PC-3 (cell line): ENCODE results near the gene KANK2. TPM values are rescaled to one million over a fixed set of nuclear protein-coding genes. Genes with fewer than 3 reads are reported as not detected.

Experiments
- ATAC-seq: fragments of 200-7000 bp; cut with Tn5 transposase; 2 replicates; pipeline ENCODE4 v1.9.1; 2020; ENCODE audit warnings: mild to moderate bottlenecking, moderate library complexity
- BruUV-seq: library from RNA; stranded (reverse); fragments of 400-500 nt; replicated peaks from 2 replicates; lab custom pipeline; 2021; lab: Mats Ljungman, UMichigan
- CTCF ChIA-PET: fragments of 300-600 bp; sonication (Branson Sonifier 250); formaldehyde crosslinking; loops from one replicate; lab custom pipeline; 2022; ENCODE audit warnings: antibody characterized with exemption; lab: Charles Lee
- POLR2A ChIA-PET: fragments of 300-600 bp; sonication (Branson Sonifier 250); formaldehyde crosslinking; loops from one replicate; lab custom pipeline; 2022; ENCODE audit warnings: antibody characterized with exemption; ENCODE audit not compliant: unreplicated experiment; lab: Charles Lee
- DNase-seq: peaks from one replicate; pipeline ENCODE4 v3.0.0-alpha.2; 2015
- H2AFZ ChIP-seq: fragments of 300-600 bp; sonication (generic); 2 replicates; pipeline ENCODE4 v1.6.0; 2016; ENCODE audit warnings: antibody characterized with exemption, low read length
- H3F3A ChIP-seq: fragments of 300-600 bp; sonication (generic); one replicate; pipeline ENCODE4 v1.6.0; 2017; ENCODE audit warnings: antibody characterized with exemption, low read length, control low read depth, mild to moderate bottlenecking; ENCODE audit not compliant: unreplicated experiment
- H3K27ac ChIP-seq: fragments of 300-600 bp; sonication (generic); 2 replicates; pipeline ENCODE4 v1.5.1; 2016; ENCODE audit warnings: mild to moderate bottlenecking, low read length
- H3K27me3 ChIP-seq: fragments of 300-600 bp; sonication (generic); 2 replicates; pipeline ENCODE4 v1.6.1; 2016; ENCODE audit warnings: low read length, mixed read lengths
- H3K36me3 ChIP-seq: fragments of 300-600 bp; sonication (generic); 2 replicates; pipeline ENCODE4 v1.6.1; 2016; ENCODE audit warnings: low read depth, mixed run types, low read length, mixed read lengths
- H3K4me1 ChIP-seq: fragments of 300-600 bp; sonication (generic); 2 replicates; pipeline ENCODE4 v1.5.1; 2016; ENCODE audit warnings: low read length; ENCODE audit not compliant: insufficient read depth
- H3K4me2 ChIP-seq: fragments of 300-600 bp; sonication (generic); 2 replicates; pipeline ENCODE4 v1.6.0; 2016; ENCODE audit warnings: low read length
- H3K4me3 ChIP-seq: fragments of 300-600 bp; sonication (generic); 2 replicates; pipeline ENCODE4 v1.5.1; 2016; ENCODE audit warnings: mild to moderate bottlenecking, low read length, mixed read lengths
- H3K79me2 ChIP-seq: fragments of 300-600 bp; sonication (generic); 2 replicates; pipeline ENCODE4 v1.6.1; 2017; ENCODE audit warnings: low read length, mixed read lengths
- H3K9ac ChIP-seq: fragments of 300-600 bp; sonication (generic); 2 replicates; pipeline ENCODE4 v1.6.0; 2016; ENCODE audit warnings: mild to moderate bottlenecking, low read length
- H3K9me2 ChIP-seq: fragments of 300-600 bp; sonication (generic); replicated peaks from 2 replicates; pipeline ENCODE4 v1.6.1; 2016; ENCODE audit warnings: mixed run types, low read length, mixed read lengths
- H3K9me3 ChIP-seq: fragments of 300-600 bp; sonication (generic); 2 replicates; pipeline ENCODE4 v1.6.1; 2016; ENCODE audit warnings: low read length, mixed read lengths
- H4K20me1 ChIP-seq: fragments of 300-600 bp; sonication (generic); 2 replicates; pipeline ENCODE4 v1.6.1; 2016; ENCODE audit warnings: low read length, mixed read lengths
- EZH2 ChIP-seq: fragments of 300-600 bp; sonication (generic); IDR thresholded peaks from one replicate; pipeline ENCODE4 v1.6.1; 2017; ENCODE audit warnings: antibody characterized with exemption, mild to moderate bottlenecking, low read length; ENCODE audit not compliant: unreplicated experiment
- EZH2phosphoT487 ChIP-seq: fragments of 300-600 bp; sonication (generic); IDR thresholded peaks from 2 replicates; pipeline ENCODE4 v1.6.1; 2018; ENCODE audit warnings: mild to moderate bottlenecking, antibody characterized with exemption, low read length, borderline replicate concordance
- intact Hi-C: fragments of 100-400 bp; cut with micrococcal nuclease; formaldehyde crosslinking; loops from 2 replicates; pipeline ENCODE4 v1.9.0; 2023
- total RNA-seq: library from RNA; depleted of rRNA; stranded (reverse); fragments of >200 nt; gene quantifications from 2 replicates; pipeline ENCODE4 v1.2.3, GENCODE V29; 2014
- TF ChIP-seq, protein P1 (sequence below): fragments of 300-600 bp; sonication (generic); conservative IDR thresholded peaks from 2 replicates; pipeline ENCODE4 v1.5.1; 2017; ENCODE audit warnings: antibody characterized with exemption, low read depth, mild to moderate bottlenecking, low read length

KANK2 gene
- total RNA-seq, 1 experiment from 2014 or later: 98.4 TPM

DNA sequence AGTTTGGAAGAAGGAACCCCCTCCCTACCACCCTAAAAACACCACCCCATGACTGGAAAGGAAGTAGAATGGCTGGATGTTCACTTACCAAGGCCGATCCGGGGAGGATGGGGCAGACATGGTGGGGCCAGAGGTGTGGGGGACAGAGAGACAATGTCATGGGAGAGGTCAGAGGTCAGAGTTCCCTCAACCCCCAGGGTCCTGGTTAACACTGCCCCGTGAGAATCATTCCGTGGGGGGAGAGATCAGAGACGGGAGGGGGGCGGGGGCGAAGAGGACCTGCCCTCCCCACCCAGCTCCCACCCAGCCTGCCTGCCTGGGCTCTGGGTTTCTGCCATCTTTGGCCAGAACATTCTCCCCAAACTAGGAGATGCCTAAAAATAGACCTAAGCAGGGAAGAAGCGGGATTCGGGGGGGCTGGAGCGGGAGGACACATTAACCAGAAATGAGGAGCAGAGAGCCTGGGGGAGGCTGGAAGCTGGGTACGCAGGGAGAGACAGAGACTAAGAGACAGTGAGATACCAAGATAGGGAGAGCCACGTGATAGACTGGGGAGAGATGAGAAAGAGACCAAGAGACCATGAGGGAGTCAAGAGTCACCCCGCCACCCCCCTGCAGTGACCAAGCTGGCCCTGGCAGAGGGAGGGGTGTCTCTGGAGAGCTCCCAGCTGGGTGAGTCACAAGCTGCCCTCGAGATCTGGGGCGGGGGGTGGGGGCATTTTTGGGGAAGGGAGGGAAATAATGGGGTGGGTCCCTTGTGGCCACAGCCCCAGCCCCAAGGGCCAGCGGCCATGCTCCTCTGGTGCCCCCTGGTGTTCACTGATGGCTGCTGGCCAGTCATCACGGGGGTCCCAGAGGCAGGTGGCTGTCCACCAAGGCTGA is 6.1 kb upstream of the KANK2 start:
- intact Hi-C loops: loop anchor here (1.0 to 5.0 kb wide), 2 partner anchors 65 to 166 kb away; no protein-coding TSS in a partner anchor
- H4K20me1 ChIP-seq: no peaks in the 10 kb centered on the region
- peak; percentile 79 for DNase-seq
- H3K36me3 ChIP-seq: no peaks in the 10 kb centered on the region
- no peaks in the 10 kb centered on the region for H3K79me2 ChIP-seq
- H3K27me3 ChIP-seq: no peaks in the 10 kb centered on the region
- no peaks in the 10 kb centered on the region for H3K9me2 ChIP-seq
- H3K4me1 ChIP-seq: peaks cover 11% of the 10 kb centered on the region
- ChIA-PET POLR2A (interaction anchor here (0.6 kb wide), 1 partner anchor 61 kb away, joined by 20 read pairs; no protein-coding TSS in a partner anchor), CTCF (interaction anchor here (0.6 to 1.6 kb wide), 5 partner anchors 16 to 1259 kb away, joined by 3 to 15 read pairs (median 8); no protein-coding TSS in a partner anchor)
- H3F3A ChIP-seq: no peaks in the 10 kb centered on the region
- peak overlapping the region; percentile 16; the same call in 1 of the 2 replicates for H3K4me2 ChIP-seq
- peak overlapping the region; percentile 15; the same call in 1 of the 2 replicates for H3K27ac ChIP-seq
- peak; percentile 82 for ATAC-seq
- no peaks in the 10 kb centered on the region for H3K9me3 ChIP-seq
- no peak overlapping the region for H3K4me3 ChIP-seq
- 0 out of 2 replicates have a peak overlapping the region, but pooled peaks have one; percentile 37 for H2AFZ ChIP-seq
- H3K9ac ChIP-seq: no peak overlapping the region
- TF ChIP-seq, protein P1, sequence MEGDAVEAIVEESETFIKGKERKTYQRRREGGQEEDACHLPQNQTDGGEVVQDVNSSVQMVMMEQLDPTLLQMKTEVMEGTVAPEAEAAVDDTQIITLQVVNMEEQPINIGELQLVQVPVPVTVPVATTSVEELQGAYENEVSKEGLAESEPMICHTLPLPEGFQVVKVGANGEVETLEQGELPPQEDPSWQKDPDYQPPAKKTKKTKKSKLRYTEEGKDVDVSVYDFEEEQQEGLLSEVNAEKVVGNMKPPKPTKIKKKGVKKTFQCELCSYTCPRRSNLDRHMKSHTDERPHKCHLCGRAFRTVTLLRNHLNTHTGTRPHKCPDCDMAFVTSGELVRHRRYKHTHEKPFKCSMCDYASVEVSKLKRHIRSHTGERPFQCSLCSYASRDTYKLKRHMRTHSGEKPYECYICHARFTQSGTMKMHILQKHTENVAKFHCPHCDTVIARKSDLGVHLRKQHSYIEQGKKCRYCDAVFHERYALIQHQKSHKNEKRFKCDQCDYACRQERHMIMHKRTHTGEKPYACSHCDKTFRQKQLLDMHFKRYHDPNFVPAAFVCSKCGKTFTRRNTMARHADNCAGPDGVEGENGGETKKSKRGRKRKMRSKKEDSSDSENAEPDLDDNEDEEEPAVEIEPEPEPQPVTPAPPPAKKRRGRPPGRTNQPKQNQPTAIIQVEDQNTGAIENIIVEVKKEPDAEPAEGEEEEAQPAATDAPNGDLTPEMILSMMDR: peak; percentile 90
- TF ChIP-seq EZH2phosphoT487: no peak
- BruUV-seq: no TSS peak

DNA sequence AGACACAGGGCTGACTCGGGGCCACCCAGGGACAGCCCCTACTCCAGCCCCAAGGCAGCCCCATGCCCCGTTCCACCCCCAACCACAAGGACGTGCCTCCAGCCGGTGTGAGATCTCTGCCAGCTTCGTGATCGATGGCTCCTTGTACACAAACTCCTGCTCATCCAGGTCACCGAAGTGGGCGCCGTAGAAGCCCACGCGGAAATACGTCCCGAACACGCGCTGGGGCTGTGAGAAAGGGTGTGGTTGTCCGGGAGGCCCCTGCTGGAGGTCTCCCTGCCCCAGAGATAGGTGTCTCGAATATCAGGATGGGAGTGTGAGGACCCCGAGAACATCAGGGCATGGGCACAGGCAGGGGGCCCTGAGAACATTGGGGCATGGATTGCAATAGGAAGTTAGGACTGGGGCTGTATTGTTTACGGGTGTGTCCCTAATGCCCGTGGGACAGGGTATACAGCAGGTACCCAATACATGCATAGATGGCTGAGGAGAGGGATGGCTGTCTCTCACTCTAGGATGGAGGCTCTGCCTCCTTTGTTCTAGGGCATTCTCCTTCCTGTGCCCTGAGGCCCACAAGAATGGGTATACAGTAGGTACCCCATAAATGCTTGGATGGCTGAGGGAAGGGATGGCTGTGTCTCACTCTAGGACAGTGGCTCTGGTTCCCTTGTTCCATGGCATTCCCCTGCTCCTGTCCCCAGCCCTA is 5.3 kb upstream of the KANK2 start:
- H3K9me3 ChIP-seq: no peaks in the 10 kb centered on the region
- no peaks in the 10 kb centered on the region for H3K27me3 ChIP-seq
- TF ChIP-seq EZH2phosphoT487 (no peak), EZH2 (no peak)
- no peak overlapping the region for H3K9ac ChIP-seq
- DNase-seq: no peak
- BruUV-seq: TSS peak; percentile 22
- no peaks in the 10 kb centered on the region for H3K36me3 ChIP-seq
- CTCF ChIA-PET: interaction anchor here (0.6 to 1.6 kb wide), 3 partner anchors 15 to 64 kb away, joined by 3 to 15 read pairs (median 5); no protein-coding TSS in a partner anchor
- no peaks in the 10 kb centered on the region for H3K79me2 ChIP-seq
- POLR2A ChIA-PET: interaction anchor here (0.5 kb wide), 1 partner anchor 76 kb away, joined by 4 read pairs; no protein-coding TSS in a partner anchor
- no peak for ATAC-seq
- no peaks in the 10 kb centered on the region for H4K20me1 ChIP-seq
- no peak overlapping the region for H3K4me3 ChIP-seq
- no peak overlapping the region for H2AFZ ChIP-seq
- no peak overlapping the region for H3K27ac ChIP-seq
- intact Hi-C loops: loop anchor here (1.0 to 5.0 kb wide), 2 partner anchors 64 to 165 kb away; no protein-coding TSS in a partner anchor
- H3K9me2 ChIP-seq: no peaks in the 10 kb centered on the region
- H3F3A ChIP-seq: no peaks in the 10 kb centered on the region
- H3K4me1 ChIP-seq: peaks cover 17% of the 10 kb centered on the region
- H3K4me2 ChIP-seq: no peak overlapping the region

DNA sequence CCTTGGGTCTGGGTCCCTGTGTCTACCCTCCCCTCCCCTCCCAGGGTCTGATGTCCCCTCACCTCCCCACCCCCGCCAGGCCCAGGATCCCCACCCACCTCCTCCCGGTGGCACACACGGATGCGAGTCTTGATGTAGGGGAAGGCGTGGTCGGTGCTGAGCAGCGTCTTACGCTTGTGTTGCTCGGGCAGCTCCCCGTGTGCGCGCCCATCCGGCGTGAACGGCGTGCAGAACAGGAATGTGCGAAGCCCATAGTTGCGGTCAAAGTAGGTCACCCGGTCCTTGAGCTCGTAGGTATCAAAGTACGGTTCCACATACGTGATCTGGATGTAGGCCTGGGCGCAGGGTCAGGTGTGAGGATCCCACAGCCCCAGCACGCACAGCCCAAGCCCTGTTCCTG is 4.4 kb upstream of the KANK2 start:
- CTCF ChIA-PET: no interaction called here
- H3K27me3 ChIP-seq: no peaks in the 10 kb centered on the region
- H3K36me3 ChIP-seq: no peaks in the 10 kb centered on the region
- no peak overlapping the region for H3K4me2 ChIP-seq
- peaks cover 5% of the 10 kb centered on the region for H3K79me2 ChIP-seq
- no peak overlapping the region for H2AFZ ChIP-seq
- H3K4me3 ChIP-seq: no peak overlapping the region
- H3K4me1 ChIP-seq: peaks cover 17% of the 10 kb centered on the region
- no TSS peak for BruUV-seq
- no peak overlapping the region for H3K27ac ChIP-seq
- H4K20me1 ChIP-seq: no peaks in the 10 kb centered on the region
- TF ChIP-seq EZH2phosphoT487 (no peak), EZH2 (no peak)
- TF ChIP-seq, protein P1: no peak
- no peaks in the 10 kb centered on the region for H3F3A ChIP-seq
- H3K9me3 ChIP-seq: no peaks in the 10 kb centered on the region
- H3K9ac ChIP-seq: no peak overlapping the region
- intact Hi-C loops: loop anchor here (5.0 kb wide), 1 partner anchor 164 kb away; no protein-coding TSS in a partner anchor
- no peaks in the 10 kb centered on the region for H3K9me2 ChIP-seq
- DNase-seq (no peak), ATAC-seq (no peak)
- POLR2A ChIA-PET: interaction anchor here (0.5 kb wide), 1 partner anchor 76 kb away, joined by 4 read pairs; no protein-coding TSS in a partner anchor
